ENCODE results near the gene ACAP1.
"Not testable (repeated sequence)": the region's sequence is repeated elsewhere in the genome, so short reads cannot be mapped to it uniquely, and the experiment has no call there.

The ACAP1 gene

GRCh38 chr17:7356756-7357155, 20.4 kb downstream of the ACAP1 start:
- no peak for DNase-seq

- DNase-seq = no peak
Measured at GRCh38 chr17:7357381-7357780, 21.1 kb downstream of the ACAP1 start.

- no peak for DNase-seq
Measured at GRCh38 chr17:7361906-7362305, 25.6 kb downstream of the ACAP1 start.

- peak; percentile 76 for DNase-seq
Measured at GRCh38 chr17:7363311-7363710, 27.0 kb downstream of the ACAP1 start.

GRCh38 chr17:7365963-7366362, 29.6 kb downstream of the ACAP1 start:
- DNase-seq = not testable (repeated sequence)

- DNase-seq = peak; percentile 50
Measured at GRCh38 chr17:7367083-7367482, 30.8 kb downstream of the ACAP1 start.

GRCh38 chr17:7367918-7368598, 31.7 kb downstream of the ACAP1 start:
- no peak for DNase-seq

GRCh38 chr17:7368599-7368994, 32.3 kb downstream of the ACAP1 start:
- DNase-seq = not testable (repeated sequence)

GRCh38 chr17:7369825-7370224, 33.5 kb downstream of the ACAP1 start:
- DNase-seq = no peak

- DNase-seq = no peak
Measured at GRCh38 chr17:7370853-7371252, 34.5 kb downstream of the ACAP1 start.

GRCh38 chr17:7374353-7374752, 38.0 kb downstream of the ACAP1 start:
- DNase-seq = no peak

- no peak for DNase-seq
Measured at GRCh38 chr17:7379134-7379533, 42.8 kb downstream of the ACAP1 start.

GRCh38 chr17:7380321-7380720, 44.0 kb downstream of the ACAP1 start:
- DNase-seq = peak; percentile 83

GRCh38 chr17:7380855-7381683, 44.7 kb downstream of the ACAP1 start, which contains the start of gene TNK1:
Gene TNK1 (plus strand): TSS chr17:7381089. CDS start chr17:7382927, 1,838 bp downstream.
- peak; percentile 80 for DNase-seq

- DNase-seq = no peak
Measured at GRCh38 chr17:7382901-7383300, 46.6 kb downstream of the ACAP1 start.

- no peak for DNase-seq
Measured at GRCh38 chr17:7383371-7383741, 47.0 kb downstream of the ACAP1 start.

GRCh38 chr17:7383742-7384488, 47.6 kb downstream of the ACAP1 start:
- DNase-seq = peak; percentile 86

- DNase-seq = no peak
Measured at GRCh38 chr17:7384489-7385081, 48.3 kb downstream of the ACAP1 start.

GRCh38 chr17:7388856-7389255, 52.5 kb downstream of the ACAP1 start:
- no peak for DNase-seq

- DNase-seq = no peak
Measured at GRCh38 chr17:7389924-7390910, 53.9 kb downstream of the ACAP1 start.

GRCh38 chr17:7391307-7391706, 55.0 kb downstream of the ACAP1 start:
- no peak for DNase-seq
